Left forelimb (tissue), 1 donor: Measurements from ENCODE around the gene ITPR1.

Source experiments
- DNase-seq: peaks from one replicate; pipeline ENCODE4 v3.0.0-alpha.2; 2018; ENCODE audit warnings: low spot score

Gene ITPR1

GRCh38 chr3:4643904-4644547, 150.9 kb downstream of the ITPR1 start:
- no peak for DNase-seq

- no peak for DNase-seq
Measured at GRCh38 chr3:4644951-4645350, 151.8 kb downstream of the ITPR1 start.

GRCh38 chr3:4645468-4645867, 152.3 kb downstream of the ITPR1 start:
- DNase-seq: no peak

- DNase-seq: no peak
Measured at GRCh38 chr3:4647411-4647810, 154.3 kb downstream of the ITPR1 start.

- DNase-seq: no peak
Measured at GRCh38 chr3:4655145-4656045, 162.2 kb downstream of the ITPR1 start.

- peak; percentile 68 for DNase-seq
Measured at GRCh38 chr3:4656059-4656458, 162.9 kb downstream of the ITPR1 start.

GRCh38 chr3:4656626-4657328, 163.6 kb downstream of the ITPR1 start:
- no peak for DNase-seq

GRCh38 chr3:4660936-4661335, 167.8 kb downstream of the ITPR1 start:
- no peak for DNase-seq

- DNase-seq: no peak
Measured at GRCh38 chr3:4664412-4664811, 171.3 kb downstream of the ITPR1 start.

- no peak for DNase-seq
Measured at GRCh38 chr3:4665197-4665596, 172.0 kb downstream of the ITPR1 start.

- DNase-seq: no peak
Measured at GRCh38 chr3:4666071-4666470, 172.9 kb downstream of the ITPR1 start.

GRCh38 chr3:4670352-4670751, 177.2 kb downstream of the ITPR1 start:
- no peak for DNase-seq

GRCh38 chr3:4672725-4673275, 179.7 kb downstream of the ITPR1 start:
- no peak for DNase-seq

GRCh38 chr3:4674216-4674615, 181.1 kb downstream of the ITPR1 start:
- DNase-seq: no peak

- DNase-seq: no peak
Measured at GRCh38 chr3:4675704-4676103, 182.6 kb downstream of the ITPR1 start.

GRCh38 chr3:4678320-4678719, 185.2 kb downstream of the ITPR1 start:
- no peak for DNase-seq

- no peak for DNase-seq
Measured at GRCh38 chr3:4680227-4680691, 187.1 kb downstream of the ITPR1 start.

GRCh38 chr3:4680871-4681300, 187.7 kb downstream of the ITPR1 start:
- no peak for DNase-seq

- DNase-seq: no peak
Measured at GRCh38 chr3:4681301-4681700, 188.2 kb downstream of the ITPR1 start.

- no peak for DNase-seq
Measured at GRCh38 chr3:4684117-4684516, 191.0 kb downstream of the ITPR1 start.

- no peak for DNase-seq
Measured at GRCh38 chr3:4684976-4685375, 191.8 kb downstream of the ITPR1 start.

- no peak for DNase-seq
Measured at GRCh38 chr3:4685673-4686345, 192.7 kb downstream of the ITPR1 start.
